Measurements from ENCODE around the gene SUCO.

SUCO gene

DNA sequence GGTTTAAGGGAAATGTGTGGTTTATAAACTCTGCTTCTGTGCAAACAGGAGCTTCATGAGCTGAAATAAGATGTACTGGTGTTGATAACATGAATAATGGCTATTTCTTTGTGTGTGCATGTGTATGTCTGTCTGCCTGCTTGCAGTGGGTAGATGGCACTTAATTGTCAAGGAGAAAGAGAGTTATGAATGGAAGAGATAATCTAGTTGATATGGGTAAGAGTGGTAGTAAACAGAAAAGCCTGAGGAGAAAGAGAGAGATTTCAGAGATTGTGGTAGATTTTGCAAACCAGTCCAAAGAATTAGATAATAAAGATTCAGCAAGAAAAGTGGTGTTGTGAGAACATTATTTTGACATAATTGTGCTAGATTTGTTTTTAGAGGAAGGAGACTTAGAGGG is 7.7 kb downstream of the SUCO start:
- no peak overlapping the region for H3K9ac ChIP-seq (ENCODE audit: low read length)
- no peaks in the 10 kb centered on the region for H3K9me3 ChIP-seq (ENCODE audit: insufficient read depth, low read length)
- H4K20me1 ChIP-seq (ENCODE audit: insufficient read depth, low read length): peaks cover 83% of the 10 kb centered on the region
- H3K4me3 ChIP-seq (ENCODE audit: low read length): no peak overlapping the region
- no peak overlapping the region for H3K27ac ChIP-seq (ENCODE audit: low read length)
- H3K79me2 ChIP-seq (ENCODE audit: low read length): peaks cover 97% of the 10 kb centered on the region
- no peaks in the 10 kb centered on the region for H3K27me3 ChIP-seq (ENCODE audit: low read depth, low read length)
- TF ChIP-seq EZH2phosphoT487 (IDR thresholded peaks at IDR 0.05; ENCODE audit: low read depth): no peak
- TF ChIP-seq, protein P1, sequence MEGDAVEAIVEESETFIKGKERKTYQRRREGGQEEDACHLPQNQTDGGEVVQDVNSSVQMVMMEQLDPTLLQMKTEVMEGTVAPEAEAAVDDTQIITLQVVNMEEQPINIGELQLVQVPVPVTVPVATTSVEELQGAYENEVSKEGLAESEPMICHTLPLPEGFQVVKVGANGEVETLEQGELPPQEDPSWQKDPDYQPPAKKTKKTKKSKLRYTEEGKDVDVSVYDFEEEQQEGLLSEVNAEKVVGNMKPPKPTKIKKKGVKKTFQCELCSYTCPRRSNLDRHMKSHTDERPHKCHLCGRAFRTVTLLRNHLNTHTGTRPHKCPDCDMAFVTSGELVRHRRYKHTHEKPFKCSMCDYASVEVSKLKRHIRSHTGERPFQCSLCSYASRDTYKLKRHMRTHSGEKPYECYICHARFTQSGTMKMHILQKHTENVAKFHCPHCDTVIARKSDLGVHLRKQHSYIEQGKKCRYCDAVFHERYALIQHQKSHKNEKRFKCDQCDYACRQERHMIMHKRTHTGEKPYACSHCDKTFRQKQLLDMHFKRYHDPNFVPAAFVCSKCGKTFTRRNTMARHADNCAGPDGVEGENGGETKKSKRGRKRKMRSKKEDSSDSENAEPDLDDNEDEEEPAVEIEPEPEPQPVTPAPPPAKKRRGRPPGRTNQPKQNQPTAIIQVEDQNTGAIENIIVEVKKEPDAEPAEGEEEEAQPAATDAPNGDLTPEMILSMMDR (IDR thresholded peaks at IDR 0.05; ENCODE audit: low read depth, low read length): no peak
- no peaks in the 10 kb centered on the region for H3K36me3 ChIP-seq (replicated peaks; ENCODE audit: low read depth, low read length)
- H3K4me2 ChIP-seq (ENCODE audit: low read length): no peak overlapping the region
- H3K4me1 ChIP-seq (ENCODE audit: low read length): peaks cover 21% of the 10 kb centered on the region
- no peak overlapping the region for H2AFZ ChIP-seq (ENCODE audit: low read depth, low read length)

GRCh38 chr1:172544481-172545104 is 11.6 kb downstream of the SUCO start:
- H3K27ac ChIP-seq (ENCODE audit: low read length): no peak overlapping the region
- H3K4me1 ChIP-seq (ENCODE audit: low read length): peaks cover 25% of the 10 kb centered on the region
- peaks cover 95% of the 10 kb centered on the region for H3K79me2 ChIP-seq (ENCODE audit: low read length)
- H3K9ac ChIP-seq (ENCODE audit: low read length): no peak overlapping the region
- no peak overlapping the region for H2AFZ ChIP-seq (ENCODE audit: low read depth, low read length)
- H3K4me2 ChIP-seq (ENCODE audit: low read length): peak overlapping the region; percentile 72
- no peaks in the 10 kb centered on the region for H3K36me3 ChIP-seq (replicated peaks; ENCODE audit: low read depth, low read length)
- H3K27me3 ChIP-seq (ENCODE audit: low read depth, low read length): no peaks in the 10 kb centered on the region
- TF ChIP-seq, protein P1 (IDR thresholded peaks at IDR 0.05; ENCODE audit: low read depth, low read length): no peak
- no peak for TF ChIP-seq EZH2phosphoT487 (IDR thresholded peaks at IDR 0.05; ENCODE audit: low read depth)
- no peaks in the 10 kb centered on the region for H3K9me3 ChIP-seq (ENCODE audit: insufficient read depth, low read length)
- peaks cover 85% of the 10 kb centered on the region for H4K20me1 ChIP-seq (ENCODE audit: insufficient read depth, low read length)
- no peak overlapping the region for H3K4me3 ChIP-seq (ENCODE audit: low read length)

- Histone ChIP-seq H3K36me3 (replicated peaks; ENCODE audit: low read depth, low read length) (no peaks in the 10 kb centered on the region), H4K20me1 (ENCODE audit: insufficient read depth, low read length) (peaks cover 86% of the 10 kb centered on the region), H3K79me2 (ENCODE audit: low read length) (peaks cover 95% of the 10 kb centered on the region), H3K27ac (ENCODE audit: low read length) (peak overlapping the region; percentile 46), H2AFZ (ENCODE audit: low read depth, low read length) (no peak overlapping the region), H3K4me1 (ENCODE audit: low read length) (peaks cover 31% of the 10 kb centered on the region), H3K9ac (ENCODE audit: low read length) (no peak overlapping the region), H3K4me2 (ENCODE audit: low read length) (peak overlapping the region; percentile 72), H3K27me3 (ENCODE audit: low read depth, low read length) (no peaks in the 10 kb centered on the region), H3K4me3 (ENCODE audit: low read length) (peak overlapping the region; percentile 47), H3K9me3 (ENCODE audit: insufficient read depth, low read length) (no peaks in the 10 kb centered on the region)
- TF ChIP-seq, protein P1 (IDR thresholded peaks at IDR 0.05; ENCODE audit: low read depth, low read length): no peak
- TF ChIP-seq EZH2phosphoT487 (IDR thresholded peaks at IDR 0.05; ENCODE audit: low read depth): no peak
Observed at GRCh38 chr1:172545396-172546004, 12.6 kb downstream of the SUCO start.

DNA sequence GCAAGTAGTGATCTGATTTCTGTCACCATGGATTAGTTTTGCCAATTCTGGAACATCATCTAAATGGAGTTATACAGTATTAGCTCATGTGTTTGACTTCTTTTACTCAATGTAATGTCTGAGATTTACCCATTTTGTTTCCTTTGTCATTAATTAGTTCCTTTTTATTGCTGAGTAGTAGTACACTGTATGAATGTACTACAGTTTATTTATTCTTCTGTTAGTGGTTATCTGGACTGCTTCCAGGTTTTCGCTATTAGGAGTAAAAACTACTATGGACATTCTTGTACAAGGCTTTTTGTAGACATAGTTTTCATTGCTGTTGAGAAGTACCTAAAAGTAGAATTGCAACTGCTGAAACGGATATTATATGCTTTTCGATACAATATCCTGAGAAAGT is 14.1 kb downstream of the SUCO start:
- Histone ChIP-seq H3K79me2 (ENCODE audit: low read length) (peaks cover 93% of the 10 kb centered on the region), H3K4me2 (ENCODE audit: low read length) (no peak overlapping the region), H2AFZ (ENCODE audit: low read depth, low read length) (no peak overlapping the region), H3K27me3 (ENCODE audit: low read depth, low read length) (no peaks in the 10 kb centered on the region), H3K27ac (ENCODE audit: low read length) (no peak overlapping the region), H3K4me3 (ENCODE audit: low read length) (no peak overlapping the region), H4K20me1 (ENCODE audit: insufficient read depth, low read length) (peaks cover 80% of the 10 kb centered on the region), H3K9ac (ENCODE audit: low read length) (no peak overlapping the region), H3K9me3 (ENCODE audit: insufficient read depth, low read length) (no peaks in the 10 kb centered on the region), H3K36me3 (replicated peaks; ENCODE audit: low read depth, low read length) (no peaks in the 10 kb centered on the region), H3K4me1 (ENCODE audit: low read length) (peaks cover 31% of the 10 kb centered on the region)
- no peak for TF ChIP-seq EZH2phosphoT487 (IDR thresholded peaks at IDR 0.05; ENCODE audit: low read depth)
- TF ChIP-seq, protein P1 (IDR thresholded peaks at IDR 0.05; ENCODE audit: low read depth, low read length): no peak
